Astrocyte of the spinal cord (primary cell): ENCODE data around the gene CHIT1.

ENCODE experiments used
- DNase-seq: peaks from one replicate; pipeline ENCODE4 v3.0.0; 2011; ENCODE audit warnings: low read depth, low spot score
- H3K4me3 ChIP-seq: 2 replicates; pipeline ENCODE4 v1.5.1; 2011; ENCODE audit warnings: low read depth, mild to moderate bottlenecking, low read length, moderate library complexity
- CTCF ChIP-seq: IDR thresholded peaks from 2 replicates; pipeline ENCODE4 v1.5.1; 2012; ENCODE audit warnings: low read depth, mild to moderate bottlenecking, low read length, inconsistent platforms
- in situ Hi-C: cut with HindIII; loops from 2 replicates; pipeline ENCODE4 v1.10.0; 2017; ENCODE audit warnings: low sequenced_read_pairs

CHIT1 gene

GRCh38 chr1:203174324-203174985 is 55.0 kb downstream of the CHIT1 start:
- no peak overlapping the region for H3K4me3 ChIP-seq
- TF ChIP-seq CTCF = no peak
- in situ Hi-C loops = no loop called here
- no peak for DNase-seq

GRCh38 chr1:203173566-203173965 is 55.9 kb downstream of the CHIT1 start:
- in situ Hi-C loops = no loop called here
- no peak for DNase-seq
- H3K4me3 ChIP-seq = no peak overlapping the region
- no peak for TF ChIP-seq CTCF

GRCh38 chr1:203173011-203173555 is 56.4 kb downstream of the CHIT1 start:
- DNase-seq = no peak
- no peak for TF ChIP-seq CTCF
- no peak overlapping the region for H3K4me3 ChIP-seq
- in situ Hi-C loops = no loop called here

- TF ChIP-seq CTCF = peak; percentile 89
- peak; percentile 37 for DNase-seq
- in situ Hi-C loops = no loop called here
Observed at GRCh38 chr1:203172184-203173010, 57.1 kb downstream of the CHIT1 start.

DNA sequence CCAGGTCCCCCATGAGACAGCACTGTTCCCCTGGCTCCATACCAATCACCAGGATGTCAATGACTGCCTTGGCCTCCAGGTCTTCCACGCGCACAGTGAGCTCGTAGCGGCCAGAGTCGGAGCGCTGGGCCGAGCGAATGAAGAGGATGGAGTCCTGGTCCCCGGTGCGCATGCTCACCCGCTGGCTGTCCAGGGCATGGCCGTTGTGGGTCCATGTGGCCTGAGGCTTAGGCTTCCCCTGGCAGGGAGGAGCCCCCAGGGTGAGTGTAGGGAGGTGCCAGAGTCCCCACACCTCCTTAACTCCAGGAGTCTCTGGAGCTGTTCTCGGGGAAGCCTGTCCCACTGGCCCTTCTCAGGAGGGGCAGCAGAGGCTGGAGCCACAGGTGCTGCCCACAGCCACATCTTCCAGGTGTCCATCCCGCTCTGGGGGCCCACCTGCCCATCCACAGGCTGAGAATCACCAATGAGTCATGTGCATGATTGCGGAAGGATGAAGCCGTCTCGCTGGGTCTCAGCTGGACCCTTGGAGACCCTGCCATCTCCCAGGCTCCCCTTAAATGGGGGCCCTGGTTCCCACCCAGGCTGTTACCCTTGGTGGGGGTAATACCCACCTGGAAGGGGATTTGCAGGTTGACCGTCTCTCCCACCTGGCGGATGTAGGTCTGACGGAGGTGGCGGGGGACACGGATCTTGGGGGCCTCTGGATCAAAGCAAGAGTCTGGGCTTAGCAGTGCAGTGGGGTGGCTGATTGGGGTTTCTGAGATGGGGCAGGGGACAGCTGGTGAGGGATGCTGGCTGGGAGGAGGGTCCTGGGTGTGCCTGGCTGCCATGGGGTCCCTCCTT is 57.9 kb downstream of the CHIT1 start:
- no peak for TF ChIP-seq CTCF
- DNase-seq = no peak
- H3K4me3 ChIP-seq = no peak overlapping the region
- in situ Hi-C loops = no loop called here

More at GRCh38 chr1:203172184-203173010, 57.1 kb downstream of the CHIT1 start:
- no peak overlapping the region for H3K4me3 ChIP-seq
